GM12878 (cell line): ENCODE data around the gene SLC12A9.

Experiments
- EZH2 ChIP-seq: IDR thresholded peaks from 2 replicates; pipeline ENCODE4 v1.6.1; 2012; ENCODE audit warnings: low read depth, mild to moderate bottlenecking, control low read depth, inconsistent platforms, low read length, borderline replicate concordance; ENCODE audit not compliant: control insufficient read depth
- NRF1 ChIP-seq: conservative IDR thresholded peaks from 2 replicates; pipeline ENCODE4 v1.6.1; 2011; ENCODE audit warnings: mild to moderate bottlenecking, low read depth, low read length, improper control_type of control experiment
- POLR2A ChIP-seq: IDR thresholded peaks from 2 replicates; pipeline ENCODE4 v1.6.1; 2011; ENCODE audit warnings: low read depth, mild to moderate bottlenecking, low read length
- ZNF274 ChIP-seq: IDR thresholded peaks from one replicate; pipeline ENCODE4 v1.8.0; 2011; ENCODE audit not compliant: insufficient read length, insufficient read depth
- TF ChIP-seq, protein P1 (sequence below), 3 experiments: IDR thresholded peaks in 2 of 3; conservative IDR thresholded peaks in 1 of 3; 2 replicates each; pipeline ENCODE4 v1.5.1; 2011; ENCODE audit warnings: low read depth in 3 of 3, low read length in 3 of 3, mild to moderate bottlenecking in 3 of 3, control low read depth in 2 of 3, moderate library complexity in 2 of 3, inconsistent platforms in 1 of 3, mixed read lengths in 1 of 3; ENCODE audit not compliant: control insufficient read depth in 2 of 3, insufficient read depth in 1 of 3; ENCODE audit errors: extremely low read depth in 1 of 3

DNA sequence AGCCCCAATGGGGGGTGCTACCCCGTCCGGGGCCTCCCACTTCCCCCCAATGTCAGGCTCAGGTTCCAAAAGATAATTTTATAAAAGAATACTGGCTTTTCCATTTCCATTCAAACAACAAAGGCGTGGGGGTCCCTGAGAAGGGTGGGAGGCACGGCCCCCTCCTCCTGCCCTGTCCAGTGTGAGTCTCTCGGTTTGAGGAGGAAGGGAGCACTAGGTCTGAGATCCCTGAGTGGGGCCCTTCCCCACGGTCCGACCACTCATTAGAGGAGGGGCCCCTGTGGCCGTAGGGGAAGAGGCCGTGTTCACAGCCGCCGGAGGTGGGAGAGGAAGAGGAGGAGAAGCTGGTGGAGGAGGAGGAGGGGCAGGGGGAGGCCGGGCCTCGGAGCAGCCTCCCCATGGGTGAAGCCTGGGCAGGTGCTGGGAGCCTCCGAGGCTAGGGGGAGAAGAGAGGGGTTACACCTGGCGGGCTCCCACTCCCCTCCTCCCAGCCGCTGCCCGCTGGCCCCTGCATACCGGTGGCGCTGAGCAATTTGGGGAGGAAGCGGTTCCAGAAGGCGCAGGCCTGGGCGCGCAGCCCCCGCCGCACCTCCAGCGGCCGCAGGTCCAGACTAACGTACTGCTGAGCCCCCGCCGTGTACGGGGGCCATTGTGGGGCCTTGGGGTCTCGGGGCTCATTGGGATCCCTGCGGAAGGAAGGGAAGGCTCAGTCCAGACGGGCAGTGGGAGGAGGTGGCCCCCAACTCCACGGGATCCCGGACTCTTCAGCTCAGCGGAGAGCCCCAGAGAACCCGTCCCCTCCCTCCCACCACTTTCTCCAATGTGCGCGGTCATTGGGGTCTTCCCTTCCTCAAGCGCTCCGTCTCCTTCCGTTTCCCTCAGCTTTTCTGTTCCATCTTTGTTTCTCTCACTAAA, 38.4 kb downstream of the SLC12A9 start:
- TF ChIP-seq NRF1 = no peak
- no peak for TF ChIP-seq EZH2
- no peak for TF ChIP-seq POLR2A
- TF ChIP-seq ZNF274 = no peak
- TF ChIP-seq, protein P1, sequence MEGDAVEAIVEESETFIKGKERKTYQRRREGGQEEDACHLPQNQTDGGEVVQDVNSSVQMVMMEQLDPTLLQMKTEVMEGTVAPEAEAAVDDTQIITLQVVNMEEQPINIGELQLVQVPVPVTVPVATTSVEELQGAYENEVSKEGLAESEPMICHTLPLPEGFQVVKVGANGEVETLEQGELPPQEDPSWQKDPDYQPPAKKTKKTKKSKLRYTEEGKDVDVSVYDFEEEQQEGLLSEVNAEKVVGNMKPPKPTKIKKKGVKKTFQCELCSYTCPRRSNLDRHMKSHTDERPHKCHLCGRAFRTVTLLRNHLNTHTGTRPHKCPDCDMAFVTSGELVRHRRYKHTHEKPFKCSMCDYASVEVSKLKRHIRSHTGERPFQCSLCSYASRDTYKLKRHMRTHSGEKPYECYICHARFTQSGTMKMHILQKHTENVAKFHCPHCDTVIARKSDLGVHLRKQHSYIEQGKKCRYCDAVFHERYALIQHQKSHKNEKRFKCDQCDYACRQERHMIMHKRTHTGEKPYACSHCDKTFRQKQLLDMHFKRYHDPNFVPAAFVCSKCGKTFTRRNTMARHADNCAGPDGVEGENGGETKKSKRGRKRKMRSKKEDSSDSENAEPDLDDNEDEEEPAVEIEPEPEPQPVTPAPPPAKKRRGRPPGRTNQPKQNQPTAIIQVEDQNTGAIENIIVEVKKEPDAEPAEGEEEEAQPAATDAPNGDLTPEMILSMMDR (IDR thresholded peaks at IDR 0.05 in 2 of 3, conservative IDR thresholded peaks at IDR 0.05 in 1 of 3; ENCODE audit: control insufficient read depth in 2 of 3, extremely low read depth in 1 of 3, insufficient read depth in 1 of 3, low read depth in 3 of 3, low read length in 3 of 3) = no peak
